HT1080 (cell line): ENCODE data around the gene MIP. TPM values are rescaled to one million over a fixed set of nuclear protein-coding genes. Genes with fewer than 3 reads are reported as not detected.
"Not testable (repeated sequence)": the region's sequence is repeated elsewhere in the genome, so short reads cannot be mapped to it uniquely, and the experiment has no call there.

Source experiments
- DNase-seq: peaks from one replicate; pipeline ENCODE4 v3.0.0-alpha.2; 2015; ENCODE audit warnings: low read depth
- polyA plus RNA-seq, 2 experiments: library from polyadenylated mRNA; depleted of rRNA; stranded (reverse); fragments of >200 nt; gene quantifications; 2 replicates each; pipeline ENCODE4 v1.2.3, GENCODE V29; 2015
- total RNA-seq: library from RNA; depleted of rRNA; stranded (reverse); fragments of >200 nt; shearing (Covaris generic); gene quantifications from 2 replicates; pipeline ENCODE4 v1.2.3, GENCODE V29; 2014; rRNA removed

Gene MIP
- total RNA-seq, result not detected in 2 replicates
- polyA plus RNA-seq (2015; cell fraction: cytosol; rRNA removed), result not detected in 2 replicates
- polyA plus RNA-seq (2015; cell fraction: nucleus; rRNA removed), result 0.15 TPM in 1 of 2 replicates, not detected in the other

GRCh38 chr12:56454557-56454956 lies at the start of gene MIP:
Gene MIP (minus strand): TSS chr12:56454657. CDS start chr12:56454613, 44 bp downstream.
- DNase-seq, result no peak

GRCh38 chr12:56499879-56500278 lies 45.4 kb upstream of the MIP start:
- not testable (repeated sequence) for DNase-seq

- not testable (repeated sequence) for DNase-seq
Measured at GRCh38 chr12:56499452-56499851, 45.0 kb upstream of the MIP start.

- DNase-seq, result not testable (repeated sequence)
Measured at GRCh38 chr12:56498126-56498902, 43.9 kb upstream of the MIP start.

GRCh38 chr12:56496704-56497103 lies 42.2 kb upstream of the MIP start:
- DNase-seq, result not testable (repeated sequence)

GRCh38 chr12:56494481-56494880 lies 40.0 kb upstream of the MIP start:
- not testable (repeated sequence) for DNase-seq

- DNase-seq, result not testable (repeated sequence)
Measured at GRCh38 chr12:56494106-56494415, 39.6 kb upstream of the MIP start.

GRCh38 chr12:56493409-56494105 lies 39.1 kb upstream of the MIP start:
- DNase-seq, result not testable (repeated sequence)

- no peak for DNase-seq
Measured at GRCh38 chr12:56490360-56490759, 35.9 kb upstream of the MIP start.

- no peak for DNase-seq
Measured at GRCh38 chr12:56488041-56488955, 33.8 kb upstream of the MIP start, which contains the start of gene GLS2. Gene GLS2 (minus strand): TSS chr12:56488161. CDS start chr12:56488118, 43 bp downstream.

- DNase-seq, result no peak
Measured at GRCh38 chr12:56487448-56488040, 33.1 kb upstream of the MIP start.

GRCh38 chr12:56486694-56487093 lies 32.2 kb upstream of the MIP start:
- no peak for DNase-seq

- DNase-seq, result no peak
Measured at GRCh38 chr12:56484566-56484965, 30.1 kb upstream of the MIP start.

GRCh38 chr12:56479625-56480024 lies 25.2 kb upstream of the MIP start:
- DNase-seq, result no peak

GRCh38 chr12:56477521-56478225 lies 23.2 kb upstream of the MIP start:
- no peak for DNase-seq

- DNase-seq, result no peak
Measured at GRCh38 chr12:56476972-56477432, 22.5 kb upstream of the MIP start.

- DNase-seq, result peak; percentile 10
Measured at GRCh38 chr12:56476143-56476542, 21.7 kb upstream of the MIP start.

GRCh38 chr12:56474389-56474788 lies 19.9 kb upstream of the MIP start:
- DNase-seq, result no peak

- DNase-seq, result peak; percentile 13
Measured at GRCh38 chr12:56469007-56469930, 14.8 kb upstream of the MIP start.
